ENCODE results near the gene IQSEC3. TPM values are rescaled to one million over a fixed set of nuclear protein-coding genes. Genes with fewer than 3 reads are reported as not detected.

IQSEC3 gene
- total and polyA plus RNA-seq, 8 donors, result 0.64 to 8.4 (median 6.0) TPM

DNA sequence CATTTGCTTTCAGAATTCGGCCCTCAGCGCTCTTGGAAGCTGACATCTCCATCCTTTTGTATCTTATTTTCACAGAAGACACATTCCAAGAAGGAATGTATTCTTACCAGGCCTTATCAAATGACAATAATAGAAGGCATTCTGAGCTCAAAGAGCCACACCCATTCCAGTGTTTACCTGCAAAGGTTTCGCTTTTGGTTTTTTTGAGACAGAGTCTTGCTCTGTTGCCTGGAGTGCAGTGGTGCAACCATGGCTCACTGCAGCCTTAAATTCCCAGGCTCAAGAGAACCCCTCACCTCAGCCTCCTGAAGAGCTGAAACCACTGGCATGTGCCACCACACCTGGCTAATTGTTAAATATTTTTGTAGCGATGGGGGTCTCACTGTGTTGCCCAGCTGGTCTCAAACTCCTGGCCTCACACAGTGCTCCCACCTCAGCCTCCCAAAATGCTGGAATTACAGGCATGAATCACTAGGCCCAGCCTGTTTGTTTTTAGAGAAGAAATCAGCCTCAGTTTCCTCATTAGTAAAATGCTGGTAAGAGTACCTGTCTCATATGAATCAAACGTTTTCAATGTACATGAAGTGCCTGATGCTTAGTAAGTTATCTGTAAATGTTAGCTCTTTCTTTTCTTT is 78.2 kb downstream of the IQSEC3 start:
- DNase-seq, result no peak
- Histone ChIP-seq H3K9me3 (no peaks in the 10 kb centered on the region), H3K27me3 (peaks cover 8 to 25% of the 10 kb centered on the region in 2 donors), H3K4me3 (no peak overlapping the region), H3K36me3 (no peaks in the 10 kb centered on the region), H3K27ac (no peak overlapping the region), H3K4me1 (no peaks in the 10 kb centered on the region)
- intact Hi-C loops (cut with DNase I), result no loop called here
- no peak for ATAC-seq
- TF ChIP-seq, protein P1, sequence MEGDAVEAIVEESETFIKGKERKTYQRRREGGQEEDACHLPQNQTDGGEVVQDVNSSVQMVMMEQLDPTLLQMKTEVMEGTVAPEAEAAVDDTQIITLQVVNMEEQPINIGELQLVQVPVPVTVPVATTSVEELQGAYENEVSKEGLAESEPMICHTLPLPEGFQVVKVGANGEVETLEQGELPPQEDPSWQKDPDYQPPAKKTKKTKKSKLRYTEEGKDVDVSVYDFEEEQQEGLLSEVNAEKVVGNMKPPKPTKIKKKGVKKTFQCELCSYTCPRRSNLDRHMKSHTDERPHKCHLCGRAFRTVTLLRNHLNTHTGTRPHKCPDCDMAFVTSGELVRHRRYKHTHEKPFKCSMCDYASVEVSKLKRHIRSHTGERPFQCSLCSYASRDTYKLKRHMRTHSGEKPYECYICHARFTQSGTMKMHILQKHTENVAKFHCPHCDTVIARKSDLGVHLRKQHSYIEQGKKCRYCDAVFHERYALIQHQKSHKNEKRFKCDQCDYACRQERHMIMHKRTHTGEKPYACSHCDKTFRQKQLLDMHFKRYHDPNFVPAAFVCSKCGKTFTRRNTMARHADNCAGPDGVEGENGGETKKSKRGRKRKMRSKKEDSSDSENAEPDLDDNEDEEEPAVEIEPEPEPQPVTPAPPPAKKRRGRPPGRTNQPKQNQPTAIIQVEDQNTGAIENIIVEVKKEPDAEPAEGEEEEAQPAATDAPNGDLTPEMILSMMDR (IDR thresholded peaks at IDR 0.05), result no peak

DNA sequence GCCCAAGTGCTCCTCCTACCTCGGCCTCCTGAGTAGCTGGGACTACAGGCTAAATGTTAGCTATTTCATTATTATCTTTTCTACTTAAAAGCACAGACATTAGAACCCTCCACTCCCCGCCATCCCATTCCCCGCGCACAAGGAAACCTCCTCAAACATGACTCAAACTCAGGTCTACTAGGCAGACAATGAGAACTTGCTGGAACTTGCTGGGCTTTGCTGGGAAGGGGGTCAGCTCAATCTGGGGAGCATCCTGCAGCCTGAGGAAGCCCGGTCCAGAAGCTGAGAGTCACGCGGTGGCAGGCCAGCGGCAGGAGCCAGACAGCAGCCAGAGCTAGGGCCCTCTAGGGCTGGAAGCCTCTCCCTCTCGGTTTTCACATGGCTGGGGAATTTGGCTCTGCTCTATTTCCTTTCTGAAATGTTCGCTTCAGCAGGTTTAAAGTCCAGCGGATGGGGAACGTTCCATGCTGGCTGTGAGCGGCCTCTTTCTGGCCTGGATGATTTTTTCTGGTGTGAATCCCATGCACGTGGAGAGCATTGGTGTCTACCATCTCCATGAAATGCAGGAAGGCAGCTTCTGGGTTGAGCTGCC is 78.9 kb downstream of the IQSEC3 start:
- no peak for DNase-seq
- ATAC-seq, result no peak
- no peak overlapping the region for H3K4me3 ChIP-seq
- TF ChIP-seq, protein P1 (IDR thresholded peaks at IDR 0.05), result no peak
- H3K4me1 ChIP-seq, result no peaks in the 10 kb centered on the region
- no peak overlapping the region for H3K27ac ChIP-seq
- no peaks in the 10 kb centered on the region for H3K36me3 ChIP-seq
- H3K27me3 ChIP-seq, result peaks cover 2 to 18% of the 10 kb centered on the region in 2 donors
- intact Hi-C loops (cut with DNase I), result no loop called here
- no peaks in the 10 kb centered on the region for H3K9me3 ChIP-seq

DNA sequence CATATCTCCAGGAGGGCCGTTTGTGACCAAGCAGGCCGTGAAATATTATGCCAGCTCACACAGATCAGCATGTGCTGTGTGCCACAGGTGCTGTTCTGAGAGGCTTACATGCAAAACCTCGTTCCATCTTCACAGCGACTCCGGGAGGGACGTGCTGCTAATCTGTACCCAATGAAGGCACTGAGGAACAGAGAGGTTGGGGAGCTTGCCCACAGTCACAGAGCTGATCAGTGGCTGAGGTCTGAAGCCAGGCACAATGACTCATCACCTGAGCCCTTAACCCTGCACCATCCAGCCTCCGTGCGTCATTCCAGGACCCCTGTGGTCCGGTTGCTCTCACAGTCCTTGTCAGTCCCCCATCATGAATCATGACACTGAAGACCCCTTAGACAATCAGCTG is 80.7 kb downstream of the IQSEC3 start:
- intact Hi-C loops (cut with DNase I), result no loop called here
- no peak for DNase-seq
- no peak overlapping the region for H3K27ac ChIP-seq
- ATAC-seq, result no peak
- no peaks in the 10 kb centered on the region for H3K36me3 ChIP-seq
- H3K9me3 ChIP-seq, result no peaks in the 10 kb centered on the region
- H3K4me3 ChIP-seq, result no peak overlapping the region
- H3K27me3 ChIP-seq, result peaks cover 0 to 3% of the 10 kb centered on the region in 2 donors
- no peaks in the 10 kb centered on the region for H3K4me1 ChIP-seq
- TF ChIP-seq, protein P1 (IDR thresholded peaks at IDR 0.05), result no peak

DNA sequence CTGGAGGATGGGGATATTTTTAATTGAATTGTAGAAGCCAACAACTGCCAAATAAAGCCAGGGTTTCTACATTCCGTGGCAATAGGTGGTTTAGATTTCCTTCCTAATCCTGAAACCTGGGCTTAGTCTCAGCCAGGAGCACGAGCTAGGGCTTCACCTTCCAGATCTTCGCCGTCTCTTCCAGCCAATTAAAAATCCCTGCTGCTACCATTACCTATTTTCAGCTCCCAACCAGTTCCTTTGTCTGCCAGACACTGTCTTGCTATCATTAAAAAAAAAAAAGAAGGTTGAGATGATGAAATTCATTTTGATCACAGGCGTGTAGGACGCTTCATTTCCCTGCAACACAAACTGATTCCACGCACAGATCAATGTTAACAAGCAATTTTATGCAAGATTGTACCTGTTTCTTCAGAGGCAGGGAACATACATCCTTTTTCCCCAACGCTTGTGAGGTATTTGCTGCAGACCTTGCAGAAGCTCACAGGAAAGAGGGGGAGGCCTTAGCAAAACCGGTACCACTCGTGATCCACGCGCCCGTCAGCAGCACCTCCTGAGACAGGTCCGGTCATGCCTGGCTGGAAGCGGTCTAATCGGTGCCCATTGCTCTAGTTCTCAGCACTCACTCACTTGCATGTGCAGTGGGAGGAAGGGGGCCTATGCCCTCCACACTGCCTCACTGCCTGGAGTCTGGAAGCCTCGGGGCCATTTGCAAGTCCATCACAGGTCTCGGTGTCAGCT is 82.3 kb downstream of the IQSEC3 start:
- Histone ChIP-seq H3K27me3 (peaks cover 0 to 3% of the 10 kb centered on the region in 2 donors), H3K4me1 (no peaks in the 10 kb centered on the region), H3K36me3 (no peaks in the 10 kb centered on the region), H3K4me3 (no peak overlapping the region), H3K27ac (no peak overlapping the region), H3K9me3 (no peaks in the 10 kb centered on the region)
- TF ChIP-seq, protein P1 (IDR thresholded peaks at IDR 0.05), result no peak
- intact Hi-C loops (cut with DNase I), result no loop called here
- DNase-seq, result no peak
- no peak for ATAC-seq

DNA sequence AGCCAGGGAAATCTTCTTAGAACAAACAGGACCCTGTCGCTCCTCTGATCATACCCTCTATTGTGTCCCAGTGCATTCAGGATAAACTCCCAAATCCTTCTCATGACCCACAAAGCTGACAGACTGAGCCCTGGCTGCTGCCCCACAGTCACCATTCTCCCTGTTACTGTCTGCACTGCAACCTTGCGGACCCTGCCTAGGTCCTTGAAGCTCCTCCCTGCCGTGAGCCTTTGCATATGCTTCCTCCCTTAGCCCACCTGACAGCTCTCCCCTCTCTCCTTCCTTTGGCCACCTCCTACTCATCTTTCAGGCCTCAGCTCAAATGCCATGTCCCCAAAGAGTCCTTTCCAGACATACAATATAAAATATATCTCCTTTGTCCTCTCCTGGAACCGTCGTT is 85.0 kb downstream of the IQSEC3 start:
- Histone ChIP-seq H3K9me3 (no peaks in the 10 kb centered on the region), H3K27ac (no peak overlapping the region), H3K4me3 (no peak overlapping the region), H3K36me3 (no peaks in the 10 kb centered on the region), H3K27me3 (peaks cover 0 to 3% of the 10 kb centered on the region in 2 donors), H3K4me1 (no peaks in the 10 kb centered on the region)
- DNase-seq, result no peak
- TF ChIP-seq, protein P1 (IDR thresholded peaks at IDR 0.05), result no peak
- intact Hi-C loops (cut with DNase I), result no loop called here
- no peak for ATAC-seq
